ENCODE results near the gene NT5DC4.
A peak's percentile ranks its signal among the peaks of the same experiment; 100 is the strongest.

The NT5DC4 gene

DNA sequence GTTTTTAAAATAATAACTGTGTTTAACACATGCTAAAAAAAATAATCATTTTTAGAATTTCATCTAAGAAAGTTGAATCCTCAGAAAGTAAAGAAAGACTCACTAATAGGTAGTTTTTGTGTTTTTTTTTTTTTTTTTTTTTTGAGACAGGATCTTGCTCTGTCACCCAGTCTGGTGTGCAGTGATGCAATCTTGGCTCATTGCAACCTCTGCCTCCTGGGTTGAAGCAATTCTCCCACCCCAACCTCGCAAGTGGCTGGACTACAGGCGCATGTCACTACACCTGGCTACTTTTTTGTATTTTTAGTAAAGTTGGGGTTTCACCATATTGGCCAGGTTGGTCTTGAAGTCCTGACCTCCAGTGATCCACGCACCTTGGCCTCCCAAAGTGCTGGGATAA lies 36.4 kb downstream of the NT5DC4 start:
- DNase-seq = no peak

DNA sequence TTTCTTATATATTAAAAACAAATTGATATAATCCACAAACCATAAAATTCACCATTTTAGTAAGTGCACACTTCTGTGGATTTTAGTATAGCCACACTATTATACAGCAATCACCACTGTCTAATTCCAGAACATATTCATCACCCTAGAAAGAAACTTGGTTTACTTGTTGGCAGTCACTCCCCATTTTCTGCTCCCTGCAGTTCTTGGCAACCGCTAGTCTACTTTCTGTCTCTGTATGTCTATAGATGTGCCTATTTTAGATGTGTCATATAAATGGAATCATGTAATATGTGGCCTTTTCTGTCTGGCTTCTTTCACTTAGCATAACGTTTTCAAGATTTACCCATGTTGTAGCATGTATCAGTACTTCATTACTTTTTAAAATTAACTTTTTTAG lies 37.9 kb downstream of the NT5DC4 start:
- no peak for DNase-seq

DNA sequence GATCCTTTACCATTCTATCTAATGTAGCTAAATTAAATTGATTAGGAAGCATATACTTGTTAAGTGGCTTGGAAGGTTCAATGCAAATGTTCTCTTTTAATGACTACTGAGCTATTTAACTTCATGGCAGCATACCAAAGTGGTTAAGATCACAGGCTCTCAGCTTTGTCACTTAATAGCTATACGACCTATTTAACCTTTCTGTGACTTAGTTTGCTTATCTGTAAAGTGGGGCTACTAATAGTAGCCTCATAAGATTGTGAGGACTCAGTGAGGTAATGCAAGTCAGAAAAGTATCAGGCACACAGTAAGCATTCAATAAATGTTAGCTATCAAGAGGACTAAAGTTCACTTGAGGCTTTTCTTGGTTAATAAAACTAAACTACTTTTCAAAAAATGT lies 39.3 kb downstream of the NT5DC4 start:
- DNase-seq = no peak

DNA sequence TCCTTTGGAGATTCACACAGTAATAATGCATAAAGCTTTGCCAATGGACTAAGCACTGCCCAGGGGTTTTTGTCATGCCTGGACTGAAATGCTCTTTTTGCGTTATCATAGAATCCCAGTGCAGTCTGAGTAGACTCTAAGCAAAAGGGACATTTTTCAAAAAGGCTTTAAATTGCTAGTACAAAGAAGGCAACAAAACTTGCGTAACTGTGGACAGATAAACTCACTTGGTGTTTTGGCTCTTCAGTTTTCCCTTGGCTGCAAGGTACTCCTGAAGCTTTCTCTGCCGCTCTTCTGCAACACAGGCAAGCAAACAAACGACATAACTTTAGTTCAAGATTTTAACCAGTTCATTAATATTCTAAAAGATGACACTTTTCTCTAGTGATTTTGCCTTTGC lies 41.5 kb downstream of the NT5DC4 start:
- no peak for DNase-seq

DNA sequence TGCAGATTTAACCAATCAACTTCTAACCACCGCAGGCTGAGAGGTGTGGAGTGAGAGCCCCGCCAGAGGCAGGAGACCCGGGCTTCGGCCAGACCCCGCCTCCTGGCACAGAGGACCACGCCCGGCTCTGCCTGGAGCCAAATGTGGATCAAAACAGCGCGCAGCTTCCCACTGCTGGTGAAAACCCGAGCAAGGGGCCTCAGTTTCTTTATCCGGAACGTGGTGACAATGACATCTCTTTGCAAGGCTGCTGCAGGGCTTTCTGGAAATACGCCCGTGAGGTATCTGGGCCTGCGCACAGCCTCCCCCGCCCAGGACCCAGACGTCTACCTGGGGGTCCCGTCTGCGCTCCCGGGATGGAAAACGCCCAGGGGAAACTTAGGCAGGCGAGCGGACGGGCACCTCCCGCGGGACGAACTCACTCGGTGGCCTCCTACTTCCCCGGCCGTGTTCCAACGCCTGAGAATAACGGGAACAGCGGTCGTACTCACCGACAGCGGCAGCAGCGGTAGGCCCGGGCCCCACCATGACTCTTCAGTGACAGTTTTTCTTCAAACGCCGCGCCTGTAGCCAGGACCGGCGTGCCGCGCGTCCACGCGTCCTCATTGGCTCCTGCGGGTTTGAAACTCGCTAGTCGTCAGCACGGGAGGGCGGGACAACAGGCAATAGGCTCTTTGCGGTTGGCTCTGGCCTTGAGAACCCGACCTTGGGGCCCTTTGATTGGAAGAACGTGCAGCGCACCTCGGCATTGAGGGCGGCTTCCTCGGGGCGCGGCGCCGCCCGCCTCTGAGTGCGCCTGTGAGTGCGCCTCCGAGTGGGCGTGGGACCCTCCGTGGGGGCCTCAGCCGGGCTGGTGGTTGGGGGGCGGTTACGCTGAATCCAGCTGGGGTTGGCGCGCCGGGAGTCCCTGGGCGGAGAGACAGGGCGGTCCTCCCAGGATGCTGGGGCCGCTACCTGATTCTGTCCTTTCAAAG lies 43.5 kb downstream of the NT5DC4 start, which contains the start of gene CKAP2L:
TSS of gene CKAP2L (minus strand) at position 539 of the 974 bp plus-strand sequence. CDS start at position 528, 11 bp downstream.
- DNase-seq = peak; percentile 97

DNA sequence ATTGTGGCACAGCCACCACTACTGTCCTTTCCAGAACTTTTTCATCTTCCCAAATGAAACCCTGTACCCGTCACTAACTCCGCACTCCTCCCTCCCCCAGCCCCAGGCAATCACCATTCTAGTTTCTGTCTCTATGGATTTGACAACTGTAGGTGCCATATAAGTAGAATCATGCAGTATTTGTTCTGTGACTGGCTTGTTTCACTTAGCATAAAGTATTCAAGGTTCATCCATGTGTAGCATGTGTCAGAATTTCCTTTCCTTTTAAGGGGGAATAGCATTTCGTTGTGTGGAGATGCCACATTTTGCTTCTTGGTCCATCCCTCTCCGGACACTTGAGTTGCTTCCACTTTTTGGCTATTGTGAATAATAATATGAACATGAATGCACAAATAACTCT lies 44.4 kb downstream of the NT5DC4 start:
- no peak for DNase-seq

DNA sequence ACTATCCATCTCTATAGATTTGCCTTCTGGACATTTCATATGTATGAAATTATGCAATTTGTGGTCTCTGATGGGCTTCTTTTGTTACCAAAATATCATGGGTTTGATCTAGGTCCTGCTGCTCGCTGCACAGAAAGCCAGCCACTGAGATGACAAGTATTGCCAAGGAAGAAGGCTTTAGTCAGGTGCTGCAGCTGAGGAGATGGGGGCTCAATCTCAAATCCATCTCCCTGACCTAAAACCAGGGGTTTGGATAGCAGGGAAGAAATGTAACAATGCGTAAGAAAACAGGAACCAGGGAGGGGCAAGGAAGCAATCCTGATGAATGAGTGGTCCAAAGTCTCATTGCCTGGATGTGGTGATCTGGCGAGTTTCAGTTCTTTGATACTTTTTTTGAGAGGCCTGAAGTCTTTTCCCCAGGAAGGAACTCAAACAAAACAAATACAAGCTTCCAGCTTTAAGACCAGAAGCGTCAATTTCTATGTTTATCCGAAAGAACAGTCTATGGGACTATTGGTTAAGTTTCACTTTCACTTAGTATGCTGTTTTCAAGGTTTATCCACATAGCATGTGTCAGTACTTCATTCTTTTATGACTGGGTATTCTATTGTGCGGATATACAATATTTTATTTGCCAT lies 47.0 kb downstream of the NT5DC4 start:
- DNase-seq = no peak

DNA sequence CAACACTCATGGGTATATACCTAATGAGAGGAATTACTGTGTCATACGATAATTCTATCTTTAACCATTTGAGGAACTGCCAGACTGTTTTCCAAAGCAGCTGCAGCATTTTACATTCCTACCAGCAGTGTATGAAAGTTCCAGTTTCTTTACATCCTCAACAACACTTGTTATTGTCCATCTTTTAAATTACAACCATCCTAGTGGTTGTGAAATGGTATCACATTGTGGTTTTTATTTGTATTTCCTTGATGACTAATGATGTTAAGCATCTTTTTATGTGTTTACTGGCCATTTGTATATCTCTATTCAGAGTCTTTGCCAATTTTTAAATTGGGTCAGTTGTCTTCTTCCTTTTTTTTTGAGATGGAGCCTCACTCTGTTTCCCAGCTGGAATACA lies 47.6 kb downstream of the NT5DC4 start:
- DNase-seq = no peak

DNA sequence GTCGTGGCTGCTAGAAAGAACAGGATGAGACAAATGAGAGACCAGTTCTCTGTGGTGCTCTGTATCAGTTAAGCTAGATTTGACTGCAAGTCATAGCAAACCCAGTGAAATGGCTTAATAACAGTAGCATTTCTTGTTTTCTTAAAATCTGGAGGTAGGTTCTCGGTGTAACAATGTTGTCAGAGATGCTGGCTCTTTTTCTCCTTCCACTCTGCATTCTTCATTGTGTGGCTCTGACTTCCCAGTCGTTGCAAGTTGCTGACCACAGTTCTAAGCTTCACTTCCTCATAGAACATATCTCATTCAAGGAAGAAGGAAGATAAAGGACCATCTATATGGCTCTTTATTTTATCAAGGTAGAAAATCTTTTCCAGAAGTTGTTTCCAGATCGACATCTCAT lies 51.5 kb downstream of the NT5DC4 start:
- DNase-seq = peak; percentile 28

DNA sequence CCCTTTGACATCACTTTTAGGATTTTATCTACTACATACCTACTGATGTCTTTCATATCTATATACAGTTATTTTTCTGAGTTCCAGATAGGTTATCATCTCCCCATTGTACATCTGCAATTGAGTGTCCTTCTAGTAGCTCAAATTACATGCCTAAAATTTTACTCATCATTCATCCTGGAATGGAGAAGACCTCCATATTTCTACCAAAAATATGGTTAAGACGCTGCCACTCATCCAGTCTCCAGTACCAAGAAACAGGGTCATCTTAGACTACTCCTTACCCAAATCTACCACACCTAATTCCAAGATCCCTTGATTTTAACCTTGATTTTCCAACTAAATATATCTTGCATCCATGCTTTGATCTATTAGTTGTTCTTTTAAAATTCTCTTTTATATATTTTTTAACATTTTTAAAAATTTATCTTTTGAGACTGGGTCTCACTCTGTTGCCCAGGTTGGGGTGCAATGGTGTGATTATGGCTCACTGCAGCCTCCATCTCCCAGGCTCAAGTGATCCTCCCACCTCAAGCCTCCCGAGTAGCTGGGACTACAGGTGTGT lies 52.2 kb downstream of the NT5DC4 start:
- DNase-seq = no peak

DNA sequence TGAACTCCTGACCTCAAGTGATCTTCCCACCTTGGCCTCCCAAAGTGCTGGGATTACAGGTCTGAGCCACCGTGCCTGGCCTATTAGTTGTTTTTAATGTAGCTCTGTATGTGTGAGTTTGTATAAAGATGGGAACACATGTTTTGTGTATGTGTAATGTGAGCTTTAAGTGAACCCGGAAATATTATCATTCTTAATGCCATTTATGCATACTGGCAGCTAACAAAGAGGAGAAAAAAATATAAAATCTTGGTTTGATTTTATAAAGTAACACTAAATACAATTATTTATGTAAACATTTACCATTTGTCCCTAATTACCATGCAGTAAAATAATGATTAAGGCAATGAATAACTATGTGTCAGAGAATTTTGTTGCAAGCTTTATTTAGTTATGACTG lies 52.7 kb downstream of the NT5DC4 start:
- DNase-seq = no peak

DNA sequence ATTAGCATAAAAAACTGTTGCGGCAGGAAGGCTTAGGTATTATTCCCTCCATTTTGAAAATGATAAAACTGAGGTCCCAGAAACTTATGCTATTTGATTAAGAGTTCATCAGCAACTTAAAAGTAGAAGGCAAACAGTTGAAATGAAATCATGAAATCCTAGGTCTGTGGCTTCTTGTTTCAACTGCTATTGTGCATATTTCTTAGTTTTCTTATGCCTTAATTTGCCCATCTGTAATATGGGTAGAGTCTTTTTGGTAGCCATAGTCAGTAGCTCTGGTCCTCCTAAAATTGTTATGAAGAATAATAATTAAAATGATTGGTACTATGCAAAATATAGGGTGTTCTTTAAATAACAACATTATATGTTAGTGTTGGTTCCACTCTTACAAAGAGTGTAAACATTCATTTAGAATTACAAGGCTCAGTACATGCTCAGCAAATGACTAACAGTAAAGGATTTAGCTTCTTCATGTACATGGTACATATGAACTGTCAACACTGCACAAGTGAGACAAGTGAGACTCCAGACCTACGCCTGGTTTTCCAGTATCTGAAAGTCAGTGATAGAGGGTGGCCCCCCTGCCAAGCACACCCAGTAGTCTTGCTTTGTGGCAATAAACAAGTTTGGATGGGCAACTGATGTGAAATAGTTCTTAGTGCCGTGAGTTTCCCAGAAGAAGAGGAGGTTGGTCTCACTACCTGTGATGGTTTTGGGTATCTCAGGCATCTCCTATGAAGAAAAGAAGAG lies 53.9 kb downstream of the NT5DC4 start:
- DNase-seq = no peak

DNA sequence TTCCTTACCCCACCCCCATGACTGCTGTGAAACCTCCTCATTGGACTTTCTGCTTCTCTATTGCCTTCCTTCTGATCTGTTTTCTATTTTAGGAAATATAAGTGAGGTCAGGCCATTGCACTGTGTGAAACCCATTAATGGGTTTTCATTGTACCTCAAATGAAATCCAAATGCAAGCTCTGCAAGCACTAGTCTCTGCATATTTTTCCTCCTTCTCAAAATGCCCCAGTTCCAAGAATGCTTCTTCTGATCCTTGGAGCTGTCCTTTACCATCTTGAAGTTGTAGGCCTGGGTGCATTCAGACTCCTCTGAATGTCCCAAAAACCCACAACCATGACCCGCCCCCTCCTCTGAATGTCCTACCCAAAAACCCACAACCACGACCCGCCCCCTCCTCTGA lies 55.3 kb downstream of the NT5DC4 start:
- DNase-seq = no peak

DNA sequence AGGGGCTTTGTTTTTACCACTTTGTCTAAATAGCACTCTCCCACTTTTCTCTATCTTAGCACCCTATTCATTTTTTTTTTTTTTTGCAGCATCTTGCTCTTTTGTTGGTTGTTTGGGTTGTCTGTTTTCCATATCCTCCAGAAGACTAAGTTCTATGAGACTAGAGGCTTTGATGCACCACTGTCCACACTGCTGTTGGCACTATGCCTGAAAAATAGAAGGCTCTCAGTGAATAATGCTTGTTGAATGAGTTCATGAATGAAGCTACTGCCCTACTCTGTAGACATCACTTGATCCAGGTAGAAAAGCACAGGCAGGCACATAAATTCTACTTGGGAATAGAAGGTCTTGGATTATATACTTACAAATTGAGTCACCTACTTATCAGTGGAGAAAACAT lies 56.2 kb downstream of the NT5DC4 start:
- no peak for DNase-seq

DNA sequence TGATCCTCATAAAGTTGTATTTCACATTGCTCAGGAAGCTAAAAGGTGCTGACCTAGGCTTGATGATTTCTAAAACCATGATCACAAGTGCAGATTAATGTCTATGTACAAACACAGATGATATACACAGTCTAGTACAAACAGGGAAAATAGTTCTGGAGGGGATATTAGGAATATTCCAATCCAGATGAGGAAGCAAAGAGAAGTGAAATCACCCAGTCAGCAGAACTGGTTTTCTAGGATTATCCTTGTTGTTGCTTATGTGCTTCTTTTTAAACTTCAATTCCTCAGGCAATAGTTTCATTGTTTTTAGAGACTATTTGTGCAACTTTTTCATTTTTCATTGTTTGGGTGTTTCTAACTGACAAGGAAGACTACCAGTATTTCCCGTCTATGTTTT lies 58.8 kb downstream of the NT5DC4 start:
- DNase-seq = no peak

DNA sequence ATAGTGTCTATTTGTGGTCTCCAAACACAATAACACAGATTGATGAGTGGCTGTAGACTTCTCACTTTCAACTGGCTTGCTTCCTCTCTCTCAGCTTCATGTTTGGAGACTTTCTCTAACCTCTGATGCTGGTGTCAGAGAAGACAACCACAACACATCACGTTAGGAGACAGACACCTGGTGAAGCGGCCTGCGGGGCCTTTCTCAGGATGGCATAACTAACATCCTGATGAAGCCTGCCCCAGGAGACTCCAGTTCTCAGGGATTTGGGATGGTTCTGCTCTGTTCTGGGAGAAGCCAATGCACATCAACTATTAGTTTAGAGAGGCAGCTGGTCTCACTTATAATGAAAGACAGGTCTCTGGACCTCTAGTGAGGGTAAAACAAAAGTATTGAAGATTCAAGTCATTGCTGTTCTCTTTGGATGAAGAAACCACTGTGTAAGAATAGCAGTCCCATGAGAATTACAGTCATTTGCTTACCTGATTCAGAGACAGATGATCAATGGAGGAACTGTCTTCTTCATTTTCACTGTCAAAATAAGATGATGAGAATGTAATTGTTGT lies 61.5 kb downstream of the NT5DC4 start:
- no peak for DNase-seq

DNA sequence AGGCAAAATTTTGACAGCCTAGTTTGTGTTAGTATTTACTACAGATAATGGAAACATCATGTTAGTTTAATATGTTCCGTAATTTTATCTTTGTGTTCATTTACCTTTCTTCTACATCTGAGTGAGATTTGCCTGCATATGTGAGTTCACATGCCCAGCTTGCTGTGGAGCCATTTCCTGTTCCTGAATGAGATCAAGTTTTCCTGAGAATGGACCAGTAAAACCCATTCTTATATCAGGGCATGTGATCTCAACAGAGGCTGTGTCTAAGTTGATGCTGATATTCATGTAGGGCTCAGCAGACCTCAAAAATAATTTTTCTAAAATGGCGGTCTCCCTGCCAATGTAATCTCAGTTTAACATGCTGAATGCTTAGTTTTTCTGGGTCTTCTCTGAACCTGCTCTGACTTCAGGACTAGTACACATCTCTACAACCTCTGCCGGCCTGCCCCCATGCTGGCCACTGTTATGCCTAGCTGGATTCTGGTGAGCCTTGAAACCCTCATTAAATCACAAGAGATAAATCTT lies 62.4 kb downstream of the NT5DC4 start:
- no peak for DNase-seq

DNA sequence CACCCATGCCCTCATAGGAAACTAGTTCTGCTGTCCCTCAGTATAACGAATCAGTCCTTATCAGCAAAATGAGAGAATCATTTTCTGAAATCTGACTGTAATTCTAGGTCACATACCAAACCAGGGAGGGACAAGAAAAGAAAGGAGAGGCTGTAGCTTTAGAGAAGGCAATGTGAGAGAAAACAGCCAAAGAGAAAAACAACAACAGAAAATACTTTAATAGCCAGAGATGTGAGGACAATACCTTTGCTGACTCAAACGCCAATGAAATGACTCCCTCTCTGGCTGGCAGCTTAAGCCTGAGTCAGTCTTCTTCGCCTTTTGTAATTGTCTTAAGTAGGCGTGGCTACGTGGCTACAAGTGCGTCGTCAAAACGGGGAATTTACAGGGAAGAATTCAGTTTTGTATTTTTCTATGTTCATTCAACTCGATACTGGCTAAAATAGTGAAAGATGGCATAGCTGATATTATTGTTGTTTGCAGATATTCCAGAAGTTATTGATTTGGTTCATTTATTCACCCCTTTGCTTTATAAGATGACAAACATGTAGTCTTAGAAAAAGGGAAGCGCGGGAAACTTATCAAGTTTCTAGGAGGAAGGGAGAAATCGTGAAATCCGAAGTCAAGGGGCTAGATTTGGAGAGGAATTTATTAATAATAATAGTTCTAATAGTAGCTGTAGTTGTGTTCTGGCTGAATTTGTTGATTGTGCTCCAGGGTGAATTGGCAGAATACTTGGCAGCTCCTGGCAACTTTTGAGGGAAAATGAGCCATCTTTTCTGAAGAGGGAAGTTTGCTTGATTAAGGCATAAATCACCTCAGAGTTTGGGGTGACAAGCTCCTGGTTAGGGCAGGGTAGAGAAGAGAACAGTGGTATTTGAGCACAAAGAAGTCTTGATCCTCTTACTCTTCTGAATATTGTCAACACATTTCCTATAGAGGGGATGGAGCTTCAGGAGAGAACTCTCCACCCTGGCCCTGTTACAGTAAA lies 63.7 kb downstream of the NT5DC4 start, which contains the start of gene IL1A:
TSS of gene IL1A (minus strand) at position 295 of the 991 bp plus-strand sequence. CDS start 723 bp downstream, outside the sequence.
- no peak for DNase-seq

DNA sequence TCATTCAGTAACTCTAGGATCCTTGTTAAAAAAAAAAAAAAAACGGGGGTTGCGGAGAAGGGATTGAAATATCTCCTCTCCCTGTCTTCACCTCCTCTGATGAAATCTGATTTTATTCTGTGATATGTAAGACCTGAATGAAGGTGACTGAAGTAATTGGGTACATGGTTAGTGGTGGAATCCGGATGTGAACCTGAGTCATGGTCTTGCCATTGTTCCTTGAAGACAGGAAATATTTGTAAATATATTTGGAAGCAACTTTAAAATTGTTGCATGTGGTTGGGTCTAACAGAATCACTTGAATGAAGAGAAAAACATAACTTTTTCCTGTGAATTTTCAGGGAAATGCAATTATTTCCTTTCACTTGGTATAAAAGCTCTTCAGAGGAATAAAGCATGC lies 66.5 kb downstream of the NT5DC4 start:
- no peak for DNase-seq

DNA sequence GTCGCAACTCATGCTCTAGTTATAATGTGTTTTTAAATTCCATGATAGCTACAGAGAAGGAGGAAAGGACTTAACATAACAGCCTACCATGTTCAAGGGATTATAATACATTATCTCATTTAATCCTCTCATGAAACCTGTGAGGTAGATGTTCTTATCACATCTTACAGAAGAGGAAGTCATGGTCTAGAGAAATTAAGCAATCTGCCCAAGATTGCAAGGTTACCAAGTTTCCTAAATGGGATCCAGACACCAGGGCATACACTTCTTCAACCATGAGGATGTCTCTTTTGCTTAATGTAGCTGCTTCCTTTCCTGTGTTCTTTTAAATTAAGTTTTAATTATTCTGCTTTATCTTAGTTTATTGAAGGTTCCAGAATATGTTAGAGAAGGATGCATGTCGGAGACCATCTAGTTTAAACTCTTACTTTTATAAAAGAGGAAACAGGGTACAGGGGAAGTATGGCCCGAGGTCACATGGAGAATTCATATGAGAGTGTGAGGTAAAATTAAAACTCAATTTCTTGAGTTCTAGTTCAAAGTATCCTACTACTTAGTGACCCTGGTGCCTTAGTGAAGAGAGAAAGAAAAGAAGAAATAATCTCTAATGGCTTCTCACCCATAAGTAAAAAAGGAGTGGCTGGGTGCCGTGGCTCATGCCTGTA lies 67.0 kb downstream of the NT5DC4 start:
- DNase-seq = no peak

DNA sequence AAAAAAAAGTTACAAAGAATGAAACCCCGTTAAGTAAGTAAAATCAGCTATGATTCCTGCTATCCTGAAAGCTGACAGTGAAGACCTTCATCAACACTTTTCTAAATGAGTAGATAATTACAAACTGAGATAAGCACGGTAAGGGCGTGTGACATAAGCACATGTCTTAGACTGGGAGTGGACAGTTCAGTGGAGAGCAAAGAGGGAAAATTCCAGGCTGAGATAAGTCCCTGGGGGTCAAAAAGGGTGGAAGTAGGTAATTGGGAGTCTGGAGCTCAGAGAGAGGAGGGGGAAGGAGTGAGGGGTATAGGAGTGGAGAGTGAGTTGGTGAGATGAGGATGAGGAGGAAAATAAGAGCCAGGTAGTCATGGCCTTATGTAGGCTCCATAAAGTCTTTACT lies 67.8 kb downstream of the NT5DC4 start:
- DNase-seq = no peak

Data from GDM1 (cell line).